HepG2 (cell line): Measurements from ENCODE around the gene GRB7. TPM values are rescaled to one million over a fixed set of nuclear protein-coding genes. Genes with fewer than 3 reads are reported as not detected.

Experiments
- HOXA9 ChIP-seq: sonication (generic); formaldehyde crosslinking; IDR thresholded peaks from 2 replicates; pipeline ENCODE4 v1.8.1; 2022; ENCODE audit warnings: missing genetic modification reagents, mild to moderate bottlenecking, moderate library complexity, borderline replicate concordance
- KDM6A ChIP-seq: IDR thresholded peaks from 2 replicates; pipeline ENCODE4 v1.6.1; 2016; ENCODE audit warnings: low read depth
- RXRB ChIP-seq: IDR thresholded peaks from 2 replicates; pipeline ENCODE4 v1.6.1; 2016; ENCODE audit warnings: borderline replicate concordance, missing genetic modification reagents, missing compliant biosample characterization
- SMAD3 ChIP-seq: sonication (generic); formaldehyde crosslinking; IDR thresholded peaks from 2 replicates; pipeline ENCODE4 v1.4.0; 2020; ENCODE audit warnings: missing genetic modification reagents
- ZNF788 ChIP-seq: sonication (generic); formaldehyde crosslinking; IDR thresholded peaks from 2 replicates; pipeline ENCODE4 v1.5.0; 2020; ENCODE audit warnings: mild to moderate bottlenecking, missing genetic modification reagents, borderline replicate concordance
- polyA plus RNA-seq, 8 experiments: library from polyadenylated mRNA; depleted of rRNA in 3 of 8; stranded (reverse) in 7 of 8; unstranded in 1 of 8; fragments of >200 nt; fragmentation: Illumina TruSeq in 4 of 8; extraction: Trizol in 4 of 8; gene quantifications; 2 replicates each; pipeline versions ENCODE4 v1.2.1 to v1.2.3, GENCODE V29; 2011 to 2016; ENCODE audit warnings: low read depth in 4 of 8, missing spikeins in 1 of 8, mixed read lengths in 1 of 8; ENCODE audit not compliant: insufficient read depth in 1 of 8
- total RNA-seq, 5 experiments: library from RNA; depleted of rRNA; stranded (reverse); fragments of >200 nt; fragmentation: Illumina TruSeq; extraction: Trizol; gene quantifications; 2 replicates each; pipeline ENCODE4 v1.2.3, GENCODE V29; 2016; ENCODE audit warnings: low read depth in 1 of 5
- TF ChIP-seq, protein P1 (sequence below): sonication (generic); formaldehyde crosslinking; IDR thresholded peaks from 2 replicates; pipeline ENCODE4 v1.4.0; 2020; ENCODE audit warnings: mild to moderate bottlenecking, missing genetic modification reagents
- TF ChIP-seq, protein P2 (sequence below): sonication (generic); formaldehyde crosslinking; IDR thresholded peaks from 2 replicates; pipeline ENCODE4 v1.8.1; 2023; ENCODE audit warnings: mild to moderate bottlenecking, missing genetic modification reagents

The GRB7 gene
- total and polyA plus RNA-seq, 2 of the 13 experiments (the other 11 are each of a cell fraction or from before 2014, with no cell fraction given) = 60.2 to 77.7 TPM

DNA sequence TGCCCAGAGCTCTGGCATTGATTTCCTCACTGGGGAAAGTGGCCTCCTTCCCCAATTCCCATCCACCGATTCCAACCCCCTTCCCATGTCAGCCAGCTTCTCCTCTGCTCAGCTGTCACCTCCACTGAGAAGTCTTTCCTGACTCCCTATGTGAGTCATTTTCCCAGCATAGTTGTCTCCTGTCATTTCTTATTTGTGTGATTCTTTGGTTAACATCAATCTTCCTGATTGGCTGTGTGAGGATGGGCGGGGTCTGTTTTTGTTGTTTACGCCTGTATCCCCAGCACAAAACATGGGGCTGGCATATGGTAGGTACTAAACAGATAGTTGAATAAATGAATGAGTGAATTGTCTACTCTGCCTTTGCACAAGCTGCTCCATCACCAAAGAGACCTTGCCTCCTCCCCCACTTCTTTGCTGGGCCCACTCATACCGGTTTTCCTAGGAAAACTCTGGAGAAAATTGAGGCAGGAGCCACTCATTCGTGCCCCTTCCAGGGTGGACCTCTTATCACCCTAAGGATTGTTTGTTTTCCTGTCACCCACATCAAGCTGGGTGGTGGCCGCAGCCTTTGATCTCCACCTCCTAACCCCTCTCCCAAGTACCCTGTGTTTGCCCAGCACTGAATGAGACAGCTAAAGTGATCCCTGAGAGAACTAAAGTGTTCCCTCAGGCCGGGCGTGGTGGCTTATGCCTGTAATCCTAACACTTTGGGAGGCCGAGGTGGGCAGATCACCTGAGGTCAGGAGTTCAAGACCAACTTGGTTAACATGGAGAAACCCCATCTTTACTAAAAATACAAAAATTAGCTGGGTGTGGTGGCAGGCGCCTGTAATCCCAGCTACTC, 1.2 kb upstream of the GRB7 start (continued):
- TF ChIP-seq, protein P1, sequence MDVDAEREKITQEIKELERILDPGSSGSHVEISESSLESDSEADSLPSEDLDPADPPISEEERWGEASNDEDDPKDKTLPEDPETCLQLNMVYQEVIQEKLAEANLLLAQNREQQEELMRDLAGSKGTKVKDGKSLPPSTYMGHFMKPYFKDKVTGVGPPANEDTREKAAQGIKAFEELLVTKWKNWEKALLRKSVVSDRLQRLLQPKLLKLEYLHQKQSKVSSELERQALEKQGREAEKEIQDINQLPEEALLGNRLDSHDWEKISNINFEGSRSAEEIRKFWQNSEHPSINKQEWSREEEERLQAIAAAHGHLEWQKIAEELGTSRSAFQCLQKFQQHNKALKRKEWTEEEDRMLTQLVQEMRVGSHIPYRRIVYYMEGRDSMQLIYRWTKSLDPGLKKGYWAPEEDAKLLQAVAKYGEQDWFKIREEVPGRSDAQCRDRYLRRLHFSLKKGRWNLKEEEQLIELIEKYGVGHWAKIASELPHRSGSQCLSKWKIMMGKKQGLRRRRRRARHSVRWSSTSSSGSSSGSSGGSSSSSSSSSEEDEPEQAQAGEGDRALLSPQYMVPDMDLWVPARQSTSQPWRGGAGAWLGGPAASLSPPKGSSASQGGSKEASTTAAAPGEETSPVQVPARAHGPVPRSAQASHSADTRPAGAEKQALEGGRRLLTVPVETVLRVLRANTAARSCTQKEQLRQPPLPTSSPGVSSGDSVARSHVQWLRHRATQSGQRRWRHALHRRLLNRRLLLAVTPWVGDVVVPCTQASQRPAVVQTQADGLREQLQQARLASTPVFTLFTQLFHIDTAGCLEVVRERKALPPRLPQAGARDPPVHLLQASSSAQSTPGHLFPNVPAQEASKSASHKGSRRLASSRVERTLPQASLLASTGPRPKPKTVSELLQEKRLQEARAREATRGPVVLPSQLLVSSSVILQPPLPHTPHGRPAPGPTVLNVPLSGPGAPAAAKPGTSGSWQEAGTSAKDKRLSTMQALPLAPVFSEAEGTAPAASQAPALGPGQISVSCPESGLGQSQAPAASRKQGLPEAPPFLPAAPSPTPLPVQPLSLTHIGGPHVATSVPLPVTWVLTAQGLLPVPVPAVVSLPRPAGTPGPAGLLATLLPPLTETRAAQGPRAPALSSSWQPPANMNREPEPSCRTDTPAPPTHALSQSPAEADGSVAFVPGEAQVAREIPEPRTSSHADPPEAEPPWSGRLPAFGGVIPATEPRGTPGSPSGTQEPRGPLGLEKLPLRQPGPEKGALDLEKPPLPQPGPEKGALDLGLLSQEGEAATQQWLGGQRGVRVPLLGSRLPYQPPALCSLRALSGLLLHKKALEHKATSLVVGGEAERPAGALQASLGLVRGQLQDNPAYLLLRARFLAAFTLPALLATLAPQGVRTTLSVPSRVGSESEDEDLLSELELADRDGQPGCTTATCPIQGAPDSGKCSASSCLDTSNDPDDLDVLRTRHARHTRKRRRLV (CRISPR knock-in tag) = no peak
- TF ChIP-seq, protein P2, sequence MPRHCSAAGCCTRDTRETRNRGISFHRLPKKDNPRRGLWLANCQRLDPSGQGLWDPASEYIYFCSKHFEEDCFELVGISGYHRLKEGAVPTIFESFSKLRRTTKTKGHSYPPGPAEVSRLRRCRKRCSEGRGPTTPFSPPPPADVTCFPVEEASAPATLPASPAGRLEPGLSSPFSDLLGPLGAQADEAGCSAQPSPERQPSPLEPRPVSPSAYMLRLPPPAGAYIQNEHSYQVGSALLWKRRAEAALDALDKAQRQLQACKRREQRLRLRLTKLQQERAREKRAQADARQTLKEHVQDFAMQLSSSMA (CRISPR knock-in tag) = no peak
- TF ChIP-seq KDM6A = peak; percentile 69; the same call in 1 of the 2 replicates
- peak; percentile 39; the same call in 1 of the 2 replicates for TF ChIP-seq SMAD3 (CRISPR knock-in tag)
- peak; percentile 50; the same call in 1 of the 2 replicates for TF ChIP-seq ZNF788 (CRISPR knock-in tag)
- peak; percentile 88 for TF ChIP-seq RXRB (CRISPR knock-in tag)
- no peak for TF ChIP-seq HOXA9 (CRISPR knock-in tag)
